HepG2 (cell line): ENCODE results near the gene KDM7A. TPM values are rescaled to one million over a fixed set of nuclear protein-coding genes. Genes with fewer than 3 reads are reported as not detected.
A peak's percentile ranks its signal among the peaks of the same experiment; 100 is the strongest.

Source experiments
- AGO2 ChIP-seq: fragments of 200-400 bp; formaldehyde crosslinking; optimal IDR thresholded peaks from 2 replicates; pipeline ENCODE3; 2017; ENCODE audit warnings: mild to moderate bottlenecking, low read depth, low read length, moderate library complexity
- ATRX ChIP-seq: sonication (generic); formaldehyde crosslinking; IDR thresholded peaks from 2 replicates; pipeline ENCODE4 v1.4.0; 2020; ENCODE audit warnings: missing genetic modification reagents, borderline replicate concordance
- FOXA3 ChIP-seq: IDR thresholded peaks from 2 replicates; pipeline ENCODE4 v1.6.1; 2016; ENCODE audit warnings: missing genetic modification reagents, missing compliant biosample characterization
- KLF11 ChIP-seq: IDR thresholded peaks from 2 replicates; pipeline ENCODE4 v1.6.1; 2016; ENCODE audit warnings: missing compliant biosample characterization
- MLLT10 ChIP-seq: sonication (generic); formaldehyde crosslinking; IDR thresholded peaks from 2 replicates; pipeline ENCODE4 v1.4.0; 2020; ENCODE audit warnings: missing genetic modification reagents
- NR2F6 ChIP-seq, 2 experiments: IDR thresholded peaks; 2 replicates each; pipeline ENCODE4 v1.6.1; 2016; ENCODE audit warnings: antibody characterized with exemption in 1 of 2, mild to moderate bottlenecking in 1 of 2
- PHF21A ChIP-seq: sonication (generic); formaldehyde crosslinking; IDR thresholded peaks from 2 replicates; pipeline ENCODE4 v1.5.0; 2020; ENCODE audit warnings: mild to moderate bottlenecking, missing genetic modification reagents
- SIN3A ChIP-seq: IDR thresholded peaks from 2 replicates; pipeline ENCODE4 v1.6.1; 2011; ENCODE audit warnings: low read depth, mild to moderate bottlenecking, control low read depth, low read length, borderline replicate concordance
- SMC3 ChIP-seq: IDR thresholded peaks from 2 replicates; pipeline ENCODE4 v1.6.1; 2011; ENCODE audit warnings: low read length, improper control_type of control experiment
- STAT5B ChIP-seq: sonication (generic); formaldehyde crosslinking; IDR thresholded peaks from 2 replicates; pipeline ENCODE4 v1.4.0; 2020; ENCODE audit warnings: missing genetic modification reagents
- THAP11 ChIP-seq: IDR thresholded peaks from 2 replicates; pipeline ENCODE4 v1.6.1; 2016; ENCODE audit warnings: missing biosample characterization, missing genetic modification reagents
- ZKSCAN5 ChIP-seq: sonication (generic); formaldehyde crosslinking; IDR thresholded peaks from 2 replicates; pipeline ENCODE4 v1.5.1; 2020; ENCODE audit warnings: mild to moderate bottlenecking, missing genetic modification reagents
- ZNF12 ChIP-seq: sonication (generic); formaldehyde crosslinking; IDR thresholded peaks from 2 replicates; pipeline ENCODE4 v1.5.0; 2020; ENCODE audit warnings: missing genetic modification reagents
- ZNF124 ChIP-seq: sonication (generic); formaldehyde crosslinking; IDR thresholded peaks from 2 replicates; pipeline ENCODE4 v1.4.0; 2020; ENCODE audit warnings: missing genetic modification reagents
- ZNF3 ChIP-seq: IDR thresholded peaks from 2 replicates; pipeline ENCODE4 v1.7.0; 2017; ENCODE audit warnings: inconsistent platforms
- ZNF510 ChIP-seq: sonication (generic); formaldehyde crosslinking; IDR thresholded peaks from 2 replicates; pipeline ENCODE4 v1.4.0; 2020; ENCODE audit warnings: low read depth, mild to moderate bottlenecking, missing genetic modification reagents
- ZNF564 ChIP-seq: sonication (generic); formaldehyde crosslinking; IDR thresholded peaks from 2 replicates; pipeline ENCODE4 v1.8.1; 2023; ENCODE audit warnings: mild to moderate bottlenecking, missing genetic modification reagents
- ZNF644 ChIP-seq: IDR thresholded peaks from 2 replicates; pipeline ENCODE4 v1.6.1; 2016; ENCODE audit warnings: low read depth
- ZNF891 ChIP-seq: sonication (generic); formaldehyde crosslinking; IDR thresholded peaks from 2 replicates; pipeline ENCODE4 v1.5.0; 2020; ENCODE audit warnings: mild to moderate bottlenecking, missing genetic modification reagents
- polyA plus RNA-seq, 8 experiments: library from polyadenylated mRNA; depleted of rRNA in 3 of 8; stranded (reverse) in 7 of 8; unstranded in 1 of 8; fragments of >200 nt; fragmentation: Illumina TruSeq in 4 of 8; extraction: Trizol in 4 of 8; gene quantifications; 2 replicates each; pipeline versions ENCODE4 v1.2.1 to v1.2.3, GENCODE V29; 2011 to 2016; ENCODE audit warnings: low read depth in 4 of 8, missing spikeins in 1 of 8, mixed read lengths in 1 of 8; ENCODE audit not compliant: insufficient read depth in 1 of 8
- total RNA-seq, 5 experiments: library from RNA; depleted of rRNA; stranded (reverse); fragments of >200 nt; fragmentation: Illumina TruSeq; extraction: Trizol; gene quantifications; 2 replicates each; pipeline ENCODE4 v1.2.3, GENCODE V29; 2016; ENCODE audit warnings: low read depth in 1 of 5
- TF ChIP-seq, protein P1 (sequence below): sonication (generic); formaldehyde crosslinking; conservative IDR thresholded peaks from 2 replicates; pipeline ENCODE4 v1.4.0; 2020; ENCODE audit warnings: missing genetic modification reagents
- TF ChIP-seq, protein P2 (sequence below): sonication (generic); formaldehyde crosslinking; IDR thresholded peaks from 2 replicates; pipeline ENCODE4 v1.8.1; 2023; ENCODE audit warnings: mild to moderate bottlenecking, missing genetic modification reagents
- TF ChIP-seq, protein P3 (sequence below): sonication (generic); formaldehyde crosslinking; IDR thresholded peaks from 2 replicates; pipeline ENCODE4 v1.5.0; 2020; ENCODE audit warnings: mild to moderate bottlenecking, missing genetic modification reagents
- TF ChIP-seq, protein P4 (sequence below): IDR thresholded peaks from 2 replicates; pipeline ENCODE4 v1.6.1; 2012; ENCODE audit warnings: low read length, improper control_type of control experiment

KDM7A gene
- total and polyA plus RNA-seq, 2 of the 13 experiments (the other 11 are each of a cell fraction or from before 2014, with no cell fraction given), result 10.8 to 16.8 TPM

DNA sequence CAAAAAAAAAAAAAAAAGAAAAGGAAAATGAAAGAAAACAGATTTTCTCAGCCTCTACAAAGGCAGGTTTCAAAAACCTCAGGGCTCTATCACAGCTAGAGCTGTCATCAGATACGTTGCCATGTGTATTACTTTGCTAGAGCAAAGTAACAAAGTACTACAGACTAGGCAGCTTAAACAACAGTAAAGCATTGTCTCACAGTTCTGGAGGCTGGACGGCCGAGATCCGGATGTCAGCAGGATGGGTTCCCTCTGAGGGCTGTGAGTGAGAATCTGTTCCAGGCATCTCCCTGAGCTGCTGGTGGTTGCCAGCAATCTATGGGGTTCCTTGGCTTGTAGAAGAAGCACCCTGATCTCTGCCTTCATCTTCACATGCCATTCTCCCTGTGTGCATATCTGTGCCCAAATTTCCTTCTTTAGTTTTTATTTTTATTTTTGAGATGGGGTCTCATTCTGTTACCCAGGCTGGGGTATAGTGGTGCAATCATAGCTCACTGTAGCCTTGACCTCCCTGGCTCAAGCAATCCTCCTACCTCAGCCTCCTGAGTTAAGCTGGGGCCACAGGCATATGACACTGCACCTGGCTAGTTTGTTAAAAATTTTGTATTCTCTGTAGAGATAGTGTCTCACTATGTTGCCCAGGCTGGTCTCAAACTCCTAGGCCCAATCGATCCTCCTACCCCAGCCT lies 48.9 kb upstream of the KDM7A start (continued):
- TF ChIP-seq, protein P1, sequence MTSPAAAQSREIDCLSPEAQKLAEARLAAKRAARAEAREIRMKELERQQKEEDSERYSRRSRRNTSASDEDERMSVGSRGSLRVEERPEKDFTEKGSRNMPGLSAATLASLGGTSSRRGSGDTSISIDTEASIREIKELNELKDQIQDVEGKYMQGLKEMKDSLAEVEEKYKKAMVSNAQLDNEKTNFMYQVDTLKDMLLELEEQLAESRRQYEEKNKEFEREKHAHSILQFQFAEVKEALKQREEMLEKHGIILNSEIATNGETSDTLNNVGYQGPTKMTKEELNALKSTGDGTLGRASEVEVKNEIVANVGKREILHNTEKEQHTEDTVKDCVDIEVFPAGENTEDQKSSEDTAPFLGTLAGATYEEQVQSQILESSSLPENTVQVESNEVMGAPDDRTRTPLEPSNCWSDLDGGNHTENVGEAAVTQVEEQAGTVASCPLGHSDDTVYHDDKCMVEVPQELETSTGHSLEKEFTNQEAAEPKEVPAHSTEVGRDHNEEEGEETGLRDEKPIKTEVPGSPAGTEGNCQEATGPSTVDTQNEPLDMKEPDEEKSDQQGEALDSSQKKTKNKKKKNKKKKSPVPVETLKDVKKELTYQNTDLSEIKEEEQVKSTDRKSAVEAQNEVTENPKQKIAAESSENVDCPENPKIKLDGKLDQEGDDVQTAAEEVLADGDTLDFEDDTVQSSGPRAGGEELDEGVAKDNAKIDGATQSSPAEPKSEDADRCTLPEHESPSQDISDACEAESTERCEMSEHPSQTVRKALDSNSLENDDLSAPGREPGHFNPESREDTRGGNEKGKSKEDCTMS (CRISPR knock-in tag), result no peak
- peak; percentile 40; the same call in 1 of the 2 replicates for TF ChIP-seq ZNF12
- peak; percentile 57; the same call in 1 of the 2 replicates for TF ChIP-seq FOXA3 (CRISPR knock-in tag)
- no peak for TF ChIP-seq ZNF510
- TF ChIP-seq ZNF3, result no peak
- TF ChIP-seq PHF21A (CRISPR knock-in tag), result peak; percentile 30; the same call in 1 of the 2 replicates
- TF ChIP-seq ZNF891 (CRISPR knock-in tag), result no peak
- no peak for TF ChIP-seq ATRX
- TF ChIP-seq ZKSCAN5 (CRISPR knock-in tag), result no peak
- TF ChIP-seq MLLT10, result no peak
- TF ChIP-seq, protein P2, sequence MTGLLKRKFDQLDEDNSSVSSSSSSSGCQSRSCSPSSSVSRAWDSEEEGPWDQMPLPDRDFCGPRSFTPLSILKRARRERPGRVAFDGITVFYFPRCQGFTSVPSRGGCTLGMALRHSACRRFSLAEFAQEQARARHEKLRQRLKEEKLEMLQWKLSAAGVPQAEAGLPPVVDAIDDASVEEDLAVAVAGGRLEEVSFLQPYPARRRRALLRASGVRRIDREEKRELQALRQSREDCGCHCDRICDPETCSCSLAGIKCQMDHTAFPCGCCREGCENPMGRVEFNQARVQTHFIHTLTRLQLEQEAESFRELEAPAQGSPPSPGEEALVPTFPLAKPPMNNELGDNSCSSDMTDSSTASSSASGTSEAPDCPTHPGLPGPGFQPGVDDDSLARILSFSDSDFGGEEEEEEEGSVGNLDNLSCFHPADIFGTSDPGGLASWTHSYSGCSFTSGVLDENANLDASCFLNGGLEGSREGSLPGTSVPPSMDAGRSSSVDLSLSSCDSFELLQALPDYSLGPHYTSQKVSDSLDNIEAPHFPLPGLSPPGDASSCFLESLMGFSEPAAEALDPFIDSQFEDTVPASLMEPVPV, result no peak
- no peak for TF ChIP-seq NR2F6 (IDR thresholded peaks at IDR 0.05)
- TF ChIP-seq NR2F6 (CRISPR knock-in tag; IDR thresholded peaks at IDR 0.05), result 0 out of 2 replicates have a peak, but pooled peaks have one; percentile 17
- no peak for TF ChIP-seq SIN3A
- TF ChIP-seq SMC3, result no peak
- TF ChIP-seq ZNF564 (CRISPR knock-in tag), result no peak
- no peak for TF ChIP-seq STAT5B (CRISPR knock-in tag)
- no peak for TF ChIP-seq KLF11 (CRISPR knock-in tag)
- TF ChIP-seq ZNF124 (CRISPR knock-in tag), result no peak
- TF ChIP-seq THAP11 (CRISPR knock-in tag), result peak; percentile 19; the same call in 1 of the 2 replicates
- no peak for TF ChIP-seq ZNF644 (CRISPR knock-in tag)
- TF ChIP-seq, protein P3, sequence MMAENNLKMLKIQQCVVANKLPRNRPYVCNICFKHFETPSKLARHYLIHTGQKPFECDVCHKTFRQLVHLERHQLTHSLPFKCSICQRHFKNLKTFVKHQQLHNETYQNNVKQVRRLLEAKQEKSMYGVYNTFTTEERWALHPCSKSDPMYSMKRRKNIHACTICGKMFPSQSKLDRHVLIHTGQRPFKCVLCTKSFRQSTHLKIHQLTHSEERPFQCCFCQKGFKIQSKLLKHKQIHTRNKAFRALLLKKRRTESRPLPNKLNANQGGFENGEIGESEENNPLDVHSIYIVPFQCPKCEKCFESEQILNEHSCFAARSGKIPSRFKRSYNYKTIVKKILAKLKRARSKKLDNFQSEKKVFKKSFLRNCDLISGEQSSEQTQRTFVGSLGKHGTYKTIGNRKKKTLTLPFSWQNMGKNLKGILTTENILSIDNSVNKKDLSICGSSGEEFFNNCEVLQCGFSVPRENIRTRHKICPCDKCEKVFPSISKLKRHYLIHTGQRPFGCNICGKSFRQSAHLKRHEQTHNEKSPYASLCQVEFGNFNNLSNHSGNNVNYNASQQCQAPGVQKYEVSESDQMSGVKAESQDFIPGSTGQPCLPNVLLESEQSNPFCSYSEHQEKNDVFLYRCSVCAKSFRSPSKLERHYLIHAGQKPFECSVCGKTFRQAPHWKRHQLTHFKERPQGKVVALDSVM (CRISPR knock-in tag), result peak; percentile 91
- no peak for TF ChIP-seq AGO2
- TF ChIP-seq, protein P4, sequence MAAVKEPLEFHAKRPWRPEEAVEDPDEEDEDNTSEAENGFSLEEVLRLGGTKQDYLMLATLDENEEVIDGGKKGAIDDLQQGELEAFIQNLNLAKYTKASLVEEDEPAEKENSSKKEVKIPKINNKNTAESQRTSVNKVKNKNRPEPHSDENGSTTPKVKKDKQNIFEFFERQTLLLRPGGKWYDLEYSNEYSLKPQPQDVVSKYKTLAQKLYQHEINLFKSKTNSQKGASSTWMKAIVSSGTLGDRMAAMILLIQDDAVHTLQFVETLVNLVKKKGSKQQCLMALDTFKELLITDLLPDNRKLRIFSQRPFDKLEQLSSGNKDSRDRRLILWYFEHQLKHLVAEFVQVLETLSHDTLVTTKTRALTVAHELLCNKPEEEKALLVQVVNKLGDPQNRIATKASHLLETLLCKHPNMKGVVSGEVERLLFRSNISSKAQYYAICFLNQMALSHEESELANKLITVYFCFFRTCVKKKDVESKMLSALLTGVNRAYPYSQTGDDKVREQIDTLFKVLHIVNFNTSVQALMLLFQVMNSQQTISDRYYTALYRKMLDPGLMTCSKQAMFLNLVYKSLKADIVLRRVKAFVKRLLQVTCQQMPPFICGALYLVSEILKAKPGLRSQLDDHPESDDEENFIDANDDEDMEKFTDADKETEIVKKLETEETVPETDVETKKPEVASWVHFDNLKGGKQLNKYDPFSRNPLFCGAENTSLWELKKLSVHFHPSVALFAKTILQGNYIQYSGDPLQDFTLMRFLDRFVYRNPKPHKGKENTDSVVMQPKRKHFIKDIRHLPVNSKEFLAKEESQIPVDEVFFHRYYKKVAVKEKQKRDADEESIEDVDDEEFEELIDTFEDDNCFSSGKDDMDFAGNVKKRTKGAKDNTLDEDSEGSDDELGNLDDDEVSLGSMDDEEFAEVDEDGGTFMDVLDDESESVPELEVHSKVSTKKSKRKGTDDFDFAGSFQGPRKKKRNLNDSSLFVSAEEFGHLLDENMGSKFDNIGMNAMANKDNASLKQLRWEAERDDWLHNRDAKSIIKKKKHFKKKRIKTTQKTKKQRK, result no peak
